Measurements from ENCODE around the gene KHDC3L. TPM values are rescaled to one million over a fixed set of nuclear protein-coding genes. Genes with fewer than 3 reads are reported as not detected.
"Not testable (repeated sequence)": the region's sequence is repeated elsewhere in the genome, so short reads cannot be mapped to it uniquely, and the experiment has no call there.

Gene KHDC3L
- total RNA-seq, 1 donor from 2014 or later = not detected

- intact Hi-C loops (cut with DNase I) = no loop called here
- no peaks in the 10 kb centered on the region for H3K4me1 ChIP-seq
- no peak for TF ChIP-seq CTCF (IDR thresholded peaks at IDR 0.05)
- DNase-seq = no peak
- peaks cover 7% of the 10 kb centered on the region for H3K9me3 ChIP-seq
- no peak overlapping the region for H3K27ac ChIP-seq
- ATAC-seq = no peak
- H3K36me3 ChIP-seq = no peaks in the 10 kb centered on the region
- no peak overlapping the region for H3K4me3 ChIP-seq
- H3K27me3 ChIP-seq = no peaks in the 10 kb centered on the region
Measured at GRCh38 chr6:73371984-73372383, 9.5 kb downstream of the KHDC3L start.

- H3K4me3 ChIP-seq = no peak overlapping the region
- no peak overlapping the region for H3K27ac ChIP-seq
- DNase-seq = no peak
- intact Hi-C loops (cut with DNase I) = no loop called here
- TF ChIP-seq CTCF (IDR thresholded peaks at IDR 0.05) = no peak
- H3K9me3 ChIP-seq = peaks cover 7% of the 10 kb centered on the region
- H3K4me1 ChIP-seq = no peaks in the 10 kb centered on the region
- no peak for ATAC-seq
- no peaks in the 10 kb centered on the region for H3K36me3 ChIP-seq
- H3K27me3 ChIP-seq = no peaks in the 10 kb centered on the region
Measured at GRCh38 chr6:73372516-73372915, 10.1 kb downstream of the KHDC3L start.

- H3K4me1 ChIP-seq = no peaks in the 10 kb centered on the region
- H3K9me3 ChIP-seq = peaks cover 7% of the 10 kb centered on the region
- H3K4me3 ChIP-seq = no peak overlapping the region
- H3K36me3 ChIP-seq = no peaks in the 10 kb centered on the region
- intact Hi-C loops (cut with DNase I) = no loop called here
- H3K27ac ChIP-seq = no peak overlapping the region
- H3K27me3 ChIP-seq = no peaks in the 10 kb centered on the region
- no peak for TF ChIP-seq CTCF (IDR thresholded peaks at IDR 0.05)
- no peak for DNase-seq
- no peak for ATAC-seq
Measured at GRCh38 chr6:73375216-73375615, 12.8 kb downstream of the KHDC3L start.

GRCh38 chr6:73377225-73377624, 14.8 kb downstream of the KHDC3L start:
- Histone ChIP-seq H3K27ac (no peak overlapping the region), H3K4me3 (no peak overlapping the region), H3K27me3 (no peaks in the 10 kb centered on the region), H3K4me1 (no peaks in the 10 kb centered on the region), H3K9me3 (peaks cover under 1% of the 10 kb centered on the region), H3K36me3 (no peaks in the 10 kb centered on the region)
- no peak for DNase-seq
- no peak for TF ChIP-seq CTCF (IDR thresholded peaks at IDR 0.05)
- intact Hi-C loops (cut with DNase I) = no loop called here
- no peak for ATAC-seq

- intact Hi-C loops (cut with DNase I); H3K9me3 ChIP-seq; ATAC-seq; H3K4me3 ChIP-seq; H3K36me3 ChIP-seq; H3K27me3 ChIP-seq; H3K4me1 ChIP-seq; H3K27ac ChIP-seq; DNase-seq: not testable (repeated sequence)
Measured at GRCh38 chr6:73381531-73381930, 19.1 kb downstream of the KHDC3L start.

- Histone ChIP-seq H3K27me3 (no peaks in the 10 kb centered on the region), H3K4me1 (no peaks in the 10 kb centered on the region), H3K9me3 (no peaks in the 10 kb centered on the region), H3K36me3 (no peaks in the 10 kb centered on the region), H3K27ac (no peak overlapping the region), H3K4me3 (no peak overlapping the region)
- intact Hi-C loops (cut with DNase I) = no loop called here
- ATAC-seq (no peak), DNase-seq (no peak)
- TF ChIP-seq CTCF (IDR thresholded peaks at IDR 0.05) = no peak
Measured at GRCh38 chr6:73382462-73383113, 20.1 kb downstream of the KHDC3L start.

Data from upper lobe of right lung (tissue), 1 donor.